Kidney epithelial cell (primary cell): ENCODE results near the gene ELMO1. TPM values are rescaled to one million over a fixed set of nuclear protein-coding genes. Genes with fewer than 3 reads are reported as not detected.

Experiments used
- DNase-seq: peaks from one replicate; pipeline ENCODE4 v3.0.0-alpha.2; 2010; ENCODE audit warnings: low read depth
- H3K27me3 ChIP-seq: 2 replicates; pipeline ENCODE4 v1.6.0; 2011; ENCODE audit warnings: low read length; ENCODE audit not compliant: control insufficient read depth, insufficient read depth
- H3K36me3 ChIP-seq: 2 replicates; pipeline ENCODE4 v1.5.1; 2011; ENCODE audit warnings: low read length; ENCODE audit not compliant: control insufficient read depth, insufficient read depth
- H3K4me3 ChIP-seq: 2 replicates; pipeline ENCODE4 v1.5.1; 2011; ENCODE audit warnings: low read depth, mild to moderate bottlenecking, control low read depth, low read length
- total RNA-seq: library from RNA; depleted of rRNA; stranded (reverse); fragments of >200 nt; gene quantifications from 2 replicates; pipeline ENCODE4 v1.2.3, GENCODE V29; 2015
- TF ChIP-seq, protein P1 (sequence below): IDR thresholded peaks from 2 replicates; pipeline ENCODE4 v1.5.1; 2011; ENCODE audit warnings: mild to moderate bottlenecking, moderate library complexity, low read length, control low read depth, inconsistent platforms; ENCODE audit not compliant: insufficient read depth, poor library complexity, severe bottlenecking

ELMO1 gene
- total RNA-seq, 1 donor from 2014 or later, result 11.4 TPM

GRCh38 chr7:37116093-37116701 lies 332.5 kb downstream of the ELMO1 start:
- no peaks in the 10 kb centered on the region for H3K36me3 ChIP-seq
- no peak for DNase-seq
- no peaks in the 10 kb centered on the region for H3K27me3 ChIP-seq
- no peak overlapping the region for H3K4me3 ChIP-seq
- TF ChIP-seq, protein P1, sequence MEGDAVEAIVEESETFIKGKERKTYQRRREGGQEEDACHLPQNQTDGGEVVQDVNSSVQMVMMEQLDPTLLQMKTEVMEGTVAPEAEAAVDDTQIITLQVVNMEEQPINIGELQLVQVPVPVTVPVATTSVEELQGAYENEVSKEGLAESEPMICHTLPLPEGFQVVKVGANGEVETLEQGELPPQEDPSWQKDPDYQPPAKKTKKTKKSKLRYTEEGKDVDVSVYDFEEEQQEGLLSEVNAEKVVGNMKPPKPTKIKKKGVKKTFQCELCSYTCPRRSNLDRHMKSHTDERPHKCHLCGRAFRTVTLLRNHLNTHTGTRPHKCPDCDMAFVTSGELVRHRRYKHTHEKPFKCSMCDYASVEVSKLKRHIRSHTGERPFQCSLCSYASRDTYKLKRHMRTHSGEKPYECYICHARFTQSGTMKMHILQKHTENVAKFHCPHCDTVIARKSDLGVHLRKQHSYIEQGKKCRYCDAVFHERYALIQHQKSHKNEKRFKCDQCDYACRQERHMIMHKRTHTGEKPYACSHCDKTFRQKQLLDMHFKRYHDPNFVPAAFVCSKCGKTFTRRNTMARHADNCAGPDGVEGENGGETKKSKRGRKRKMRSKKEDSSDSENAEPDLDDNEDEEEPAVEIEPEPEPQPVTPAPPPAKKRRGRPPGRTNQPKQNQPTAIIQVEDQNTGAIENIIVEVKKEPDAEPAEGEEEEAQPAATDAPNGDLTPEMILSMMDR, result no peak

DNA sequence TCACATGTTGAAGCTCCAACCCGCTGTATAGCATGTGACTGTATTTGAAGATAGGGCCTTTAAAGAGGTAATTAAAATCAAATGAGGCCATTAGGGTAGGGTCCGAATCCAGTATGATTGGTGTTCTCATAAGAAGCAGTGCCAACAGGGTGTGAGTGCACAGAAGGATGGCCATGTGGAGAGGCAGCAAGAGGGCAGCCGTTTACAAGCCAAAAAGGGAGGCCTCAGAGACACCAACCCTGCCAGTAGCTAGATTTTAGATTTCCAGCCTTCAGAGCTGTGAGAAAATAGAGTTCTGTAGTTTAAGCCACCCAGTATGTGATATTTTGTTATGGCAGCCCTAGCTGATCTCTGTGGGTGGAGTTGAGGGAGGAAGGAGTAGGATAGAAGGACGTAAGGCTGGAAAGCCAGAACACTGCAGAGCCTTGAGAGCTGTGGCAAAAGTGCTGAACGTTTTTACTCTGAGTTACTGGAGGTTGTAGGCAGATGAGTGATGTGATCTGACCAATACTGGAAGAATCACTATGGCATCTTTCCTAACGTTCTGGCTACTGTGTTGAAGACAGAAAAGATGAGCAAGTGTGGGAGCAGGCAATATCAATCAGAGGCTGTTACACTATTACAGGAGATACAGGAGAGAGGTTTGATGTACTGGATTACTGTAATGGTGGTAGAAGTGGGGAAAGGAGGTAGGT lies 334.9 kb downstream of the ELMO1 start:
- no peak for DNase-seq
- Histone ChIP-seq H3K4me3 (no peak overlapping the region), H3K27me3 (no peaks in the 10 kb centered on the region), H3K36me3 (no peaks in the 10 kb centered on the region)
- TF ChIP-seq, protein P1, result no peak

GRCh38 chr7:37112876-37113275 lies 335.8 kb downstream of the ELMO1 start:
- H3K27me3 ChIP-seq, result no peaks in the 10 kb centered on the region
- TF ChIP-seq, protein P1, result no peak
- DNase-seq, result no peak
- no peaks in the 10 kb centered on the region for H3K36me3 ChIP-seq
- no peak overlapping the region for H3K4me3 ChIP-seq

DNA sequence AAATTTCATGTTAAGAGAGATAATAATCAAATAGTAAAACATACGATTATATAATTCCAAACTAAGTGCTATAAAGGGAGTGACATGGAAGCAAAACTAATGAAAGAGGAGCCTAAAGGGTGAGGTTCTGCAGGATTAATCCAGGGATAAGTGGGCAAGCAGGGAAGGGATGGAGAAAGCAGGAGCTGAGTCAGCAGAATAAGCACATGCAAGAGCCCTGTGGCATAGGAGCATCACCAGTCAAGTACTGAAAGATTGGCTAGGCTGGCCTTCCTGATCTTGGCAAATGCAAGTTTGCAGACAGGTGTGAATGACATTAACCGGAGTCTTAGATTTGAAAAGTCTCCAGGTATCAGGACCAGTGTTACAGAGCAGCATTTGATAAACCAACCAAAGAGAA lies 336.4 kb downstream of the ELMO1 start:
- no peak for DNase-seq
- H3K36me3 ChIP-seq, result no peaks in the 10 kb centered on the region
- H3K4me3 ChIP-seq, result no peak overlapping the region
- TF ChIP-seq, protein P1, result no peak
- no peaks in the 10 kb centered on the region for H3K27me3 ChIP-seq

DNA sequence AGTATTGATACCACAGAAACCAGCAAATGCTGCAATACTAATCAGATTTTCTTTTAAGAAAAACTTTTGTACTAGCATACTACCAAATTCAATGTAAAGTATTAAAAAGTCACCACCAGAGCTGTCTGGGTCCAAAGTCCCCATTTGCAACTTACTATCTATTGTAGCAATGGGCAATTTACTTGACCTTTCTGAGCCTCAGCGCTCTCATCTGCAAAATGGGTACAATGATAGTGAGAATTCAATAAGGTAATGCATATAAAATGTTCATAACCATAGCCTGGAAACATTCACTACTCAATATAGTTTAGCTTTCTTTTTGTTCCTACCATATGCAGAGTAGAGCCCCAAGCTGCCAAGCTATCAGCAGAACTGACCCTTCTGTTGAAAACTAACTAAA lies 337.2 kb downstream of the ELMO1 start:
- Histone ChIP-seq H3K27me3 (no peaks in the 10 kb centered on the region), H3K4me3 (no peak overlapping the region), H3K36me3 (no peaks in the 10 kb centered on the region)
- no peak for DNase-seq
- TF ChIP-seq, protein P1, result no peak
